GM19438 (cell line): Measurements from ENCODE around the gene ALDH8A1.

ENCODE experiments used
- ATAC-seq: cut with Tn5 transposase; IDR thresholded peaks from one replicate; pipeline ENCODE4 v1.9.1; 2021; ENCODE audit warnings: low read depth; ENCODE audit not compliant: unreplicated experiment

ALDH8A1 gene

GRCh38 chr6:134951494-134952263 is 1.8 kb upstream of the ALDH8A1 start:
- no peak for ATAC-seq

DNA sequence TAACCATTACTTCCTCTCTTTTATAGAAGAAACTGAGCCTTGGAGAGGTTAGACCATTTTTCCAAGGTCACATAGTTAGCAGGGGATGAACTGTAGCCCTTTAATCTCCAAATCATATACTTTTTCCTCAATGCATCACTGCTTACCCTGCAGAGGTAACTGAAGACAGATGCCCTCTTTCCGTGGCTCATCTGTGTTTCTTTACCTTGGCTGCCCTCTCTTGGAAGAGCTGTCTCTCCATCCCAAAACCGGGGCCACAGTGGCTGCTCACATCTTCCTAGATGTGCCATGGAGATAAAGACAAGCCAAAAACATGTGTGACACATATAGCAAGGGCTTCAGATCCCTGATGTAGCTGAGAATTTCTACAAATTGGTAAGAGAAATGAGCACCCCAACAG is 581 bp upstream of the ALDH8A1 start:
- ATAC-seq: no peak

DNA sequence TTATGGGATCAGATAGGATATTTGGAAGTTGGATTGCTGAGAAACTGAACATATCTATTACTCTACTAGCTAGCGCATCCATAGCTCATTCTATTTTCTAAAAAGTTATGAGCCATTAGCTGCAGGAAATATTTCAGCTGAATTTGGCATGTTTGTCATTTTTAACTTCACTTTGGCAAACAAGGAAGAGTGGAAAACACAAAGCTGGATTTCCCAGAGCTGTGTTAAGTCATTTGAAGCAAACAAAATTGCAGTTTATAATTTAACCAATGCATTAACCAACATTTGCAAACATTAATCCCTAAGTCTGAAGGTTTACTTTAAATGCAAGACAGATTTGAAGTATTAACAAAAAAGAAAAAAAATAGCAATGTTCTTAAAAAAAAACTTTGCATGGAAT is 1.2 kb downstream of the ALDH8A1 start:
- no peak for ATAC-seq

DNA sequence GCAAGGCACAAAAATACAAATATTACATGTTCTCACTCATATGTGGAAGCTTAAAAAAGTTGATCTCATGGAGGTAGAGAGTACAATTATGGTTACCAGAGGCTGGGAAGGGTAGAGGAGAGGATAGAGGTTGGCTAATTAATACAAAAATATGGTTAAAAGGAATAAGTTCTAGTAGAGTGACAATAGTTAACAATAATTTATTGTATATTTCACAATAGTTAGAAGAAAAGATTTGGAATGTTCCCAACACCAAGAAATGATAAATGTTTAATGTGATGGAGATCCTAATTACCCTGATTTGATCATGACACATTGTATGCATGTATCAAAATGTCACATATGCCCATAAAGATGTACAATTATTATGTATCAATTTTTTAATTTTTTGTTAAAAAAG is 1.8 kb downstream of the ALDH8A1 start:
- no peak for ATAC-seq

- ATAC-seq: no peak
These were observed 4.9 kb downstream of the ALDH8A1 start for GRCh38 chr6:134945045-134945444.

DNA sequence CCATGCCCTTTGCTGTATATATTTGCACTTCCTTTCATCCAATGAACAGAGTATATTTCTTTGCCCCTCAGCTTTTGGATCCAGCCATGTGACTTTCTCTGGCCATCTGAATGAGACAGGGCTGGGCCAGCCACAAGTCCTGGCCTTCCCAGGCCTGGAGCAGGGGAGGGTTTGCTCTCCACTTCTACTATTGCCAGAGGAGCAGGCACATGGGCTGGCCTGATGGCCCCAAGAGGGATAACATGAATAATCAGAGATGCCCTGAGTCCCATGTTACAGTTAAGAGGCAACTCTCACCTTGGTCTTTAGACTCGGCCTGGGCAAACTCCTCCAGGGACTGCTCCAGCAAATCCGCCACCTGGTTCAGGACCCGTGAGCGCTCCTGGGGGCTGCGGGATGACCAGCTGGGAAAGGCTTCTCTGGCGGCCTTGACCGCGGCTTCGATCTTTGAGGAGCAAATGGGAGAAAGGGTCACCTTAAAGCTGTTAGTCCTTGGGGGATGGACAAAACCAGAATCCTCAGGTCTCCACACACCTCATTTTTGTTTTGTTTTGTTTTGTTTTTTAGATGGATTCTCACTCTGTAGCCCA is 6.3 kb downstream of the ALDH8A1 start:
- no peak for ATAC-seq

- ATAC-seq: peak; percentile 69
These were observed 11.0 kb downstream of the ALDH8A1 start for GRCh38 chr6:134938896-134939295.

DNA sequence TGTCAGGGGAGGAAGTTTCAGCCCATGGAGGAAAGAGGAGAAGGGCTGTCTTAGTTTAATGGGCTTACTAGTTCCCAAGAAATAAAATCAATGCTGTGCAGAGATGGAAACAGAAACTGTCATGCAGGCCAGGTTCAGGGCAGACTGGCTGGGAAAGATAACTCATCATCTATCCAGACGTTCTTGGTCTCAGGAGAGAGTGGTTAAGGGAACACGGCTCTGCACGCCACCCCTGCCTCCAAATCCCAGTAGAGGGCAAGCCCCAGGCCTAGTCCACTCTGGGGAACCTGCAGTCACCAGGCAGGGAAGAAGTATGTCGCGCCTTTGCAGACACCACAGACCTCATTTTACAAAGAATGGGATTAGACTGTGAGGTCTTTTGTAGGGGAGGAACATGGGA is 12.5 kb downstream of the ALDH8A1 start:
- ATAC-seq: no peak

DNA sequence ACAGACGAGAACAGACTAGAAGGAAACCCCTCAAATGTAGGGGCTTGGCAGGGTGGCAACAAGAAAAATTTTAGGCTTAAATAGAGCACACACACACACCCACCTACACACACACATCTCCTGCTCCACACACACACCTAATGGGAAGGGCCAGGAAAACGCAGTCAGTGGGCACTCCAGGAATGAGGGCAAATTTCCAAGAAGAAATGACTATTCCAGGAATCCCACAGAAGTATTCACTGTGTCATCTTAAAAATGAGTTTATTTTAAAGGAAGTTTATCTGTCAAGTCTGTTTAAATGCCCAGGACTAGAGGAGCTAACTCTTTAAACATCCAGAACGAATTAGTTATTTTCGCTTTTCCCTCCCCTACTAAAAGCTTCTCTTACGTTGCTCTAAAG is 13.0 kb downstream of the ALDH8A1 start:
- no peak for ATAC-seq

- no peak for ATAC-seq
These were observed 13.4 kb downstream of the ALDH8A1 start for GRCh38 chr6:134936476-134936875.

DNA sequence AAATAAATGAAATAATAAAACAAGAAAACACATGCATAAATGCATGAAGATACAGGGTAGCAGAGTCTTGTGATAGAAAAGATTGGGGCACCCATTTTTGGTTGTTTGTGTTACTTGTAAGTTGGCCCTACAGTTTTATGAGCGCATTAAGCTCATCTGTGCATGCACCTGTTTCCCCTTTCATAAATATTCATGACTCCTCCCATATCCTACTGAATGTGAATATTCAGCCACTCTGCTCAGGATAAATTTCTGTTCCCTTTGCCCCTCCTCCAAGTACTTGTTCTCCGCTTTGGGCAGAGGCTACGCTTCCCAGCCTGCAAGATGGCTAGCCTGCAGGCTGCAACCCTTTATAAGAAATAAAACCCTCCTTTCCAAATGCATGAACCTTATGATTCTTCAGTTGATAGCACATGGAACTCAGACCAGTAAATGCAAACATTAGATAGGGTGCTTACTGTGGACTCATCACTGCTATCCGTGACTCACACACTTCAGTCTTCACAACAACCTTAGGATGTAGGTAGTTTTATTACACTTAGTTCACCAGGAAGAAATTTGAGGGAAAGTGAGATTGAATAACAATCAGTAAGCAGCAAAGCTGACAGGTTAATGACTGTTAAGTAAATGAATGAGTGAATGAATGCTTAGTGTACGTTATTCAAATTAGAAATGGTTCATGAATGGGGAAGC is 15.0 kb downstream of the ALDH8A1 start:
- ATAC-seq: no peak

DNA sequence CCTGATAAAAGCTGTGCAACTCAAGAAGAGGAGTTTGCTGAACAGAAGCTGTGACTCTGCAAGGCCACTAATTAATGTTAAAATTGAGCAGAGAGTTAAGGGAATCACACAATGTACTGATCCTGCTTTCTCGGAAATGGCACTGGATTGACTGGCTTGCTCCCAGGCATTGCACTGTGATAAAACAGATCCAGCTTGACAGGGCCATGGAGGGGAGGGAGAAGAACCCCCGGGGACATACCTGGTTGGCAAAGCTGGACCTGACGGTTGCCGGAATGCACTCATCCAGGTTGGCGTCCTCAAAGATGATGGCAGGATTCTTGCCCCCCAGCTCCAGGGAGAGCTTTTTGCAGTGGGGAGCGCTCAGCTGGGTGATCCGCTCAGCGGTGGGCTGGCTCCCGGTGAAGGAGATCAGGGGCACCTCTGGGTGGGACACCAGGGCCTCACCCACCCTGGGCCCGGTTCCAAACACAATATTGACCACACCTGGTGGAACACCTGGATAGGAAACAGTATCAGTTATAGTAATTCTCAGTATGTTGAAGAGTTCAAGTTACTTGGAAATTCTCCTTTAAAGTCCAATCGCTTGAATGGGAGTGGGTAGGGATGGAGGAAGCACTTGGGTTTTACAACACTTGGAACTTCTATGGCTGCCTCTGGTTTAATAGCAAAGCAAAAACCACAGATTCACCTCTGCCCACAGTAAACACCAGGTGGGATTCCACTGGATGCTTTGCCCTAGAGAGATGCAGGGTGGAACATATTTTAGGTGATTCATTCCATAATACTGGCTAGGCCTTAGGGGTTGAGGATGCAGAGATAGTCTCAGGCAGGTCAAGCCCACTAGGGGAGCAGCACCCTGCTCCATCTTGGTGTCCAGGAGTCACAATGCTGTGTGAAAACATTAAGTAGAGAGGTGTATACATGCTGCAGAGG is 17.1 kb downstream of the ALDH8A1 start:
- no peak for ATAC-seq

DNA sequence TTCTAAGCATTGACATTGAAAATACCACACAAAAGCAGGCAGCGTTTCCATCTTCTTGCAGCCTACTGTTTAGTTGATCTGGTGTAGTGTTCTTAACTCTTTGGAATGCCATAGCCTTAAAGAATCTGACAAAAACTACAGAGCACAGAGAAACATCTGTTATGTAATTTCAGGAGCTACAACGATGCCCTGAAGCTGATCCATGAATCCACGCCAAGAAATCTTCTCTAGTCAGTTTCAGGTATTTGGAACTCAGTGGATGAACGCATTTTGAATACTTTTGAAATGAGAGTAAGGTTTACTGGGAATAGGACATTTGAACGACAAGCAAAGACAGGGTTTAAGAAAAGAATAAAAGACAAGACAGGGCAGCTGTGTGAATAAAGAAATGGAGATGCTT is 17.8 kb downstream of the ALDH8A1 start:
- no peak for ATAC-seq

GRCh38 chr6:134930463-134930862 is 19.4 kb downstream of the ALDH8A1 start:
- no peak for ATAC-seq

GRCh38 chr6:134928151-134928900 is 21.6 kb downstream of the ALDH8A1 start:
- ATAC-seq: no peak

DNA sequence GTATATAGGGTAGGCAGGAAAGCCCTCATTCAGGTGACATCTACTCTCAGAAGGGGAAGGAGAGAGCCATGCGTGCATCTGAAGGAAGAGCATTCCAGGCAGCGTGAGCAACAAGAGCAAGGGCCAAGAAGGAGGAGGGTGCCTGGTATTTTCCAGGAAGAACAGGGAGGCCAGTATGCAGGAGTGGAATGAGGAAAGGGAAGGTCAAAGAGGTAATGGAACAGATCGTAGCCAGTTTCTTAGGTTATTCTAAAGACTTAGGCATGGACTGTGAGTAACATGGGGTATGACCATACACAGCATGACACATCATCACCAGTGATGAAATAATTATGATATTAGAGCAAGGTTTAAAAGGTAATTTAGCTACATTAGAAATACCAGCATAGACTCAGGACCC is 24.1 kb downstream of the ALDH8A1 start:
- no peak for ATAC-seq

GRCh38 chr6:134921721-134922261 is 28.1 kb downstream of the ALDH8A1 start:
- ATAC-seq: no peak

- ATAC-seq: no peak
These were observed 28.6 kb downstream of the ALDH8A1 start for GRCh38 chr6:134921276-134921675.

GRCh38 chr6:134920422-134920821 is 29.5 kb downstream of the ALDH8A1 start:
- ATAC-seq: no peak
